ENCODE results near the gene SHISAL2A.

- TF ChIP-seq CTCF (IDR thresholded peaks at IDR 0.05) (no peak), POLR2AphosphoS5 (IDR thresholded peaks at IDR 0.05) (no peak), POLR2A (IDR thresholded peaks at IDR 0.05) (no peak), EP300 (IDR thresholded peaks at IDR 0.05) (no peak)
Measured at GRCh38 chr1:52674497-52675384, 41.8 kb downstream of the SHISAL2A start.

Measured in upper lobe of left lung (tissue), 4 donors.